HG02981 (cell line): ENCODE data around the gene OR10K2.
"Not testable (repeated sequence)": the region's sequence is repeated elsewhere in the genome, so short reads cannot be mapped to it uniquely, and the experiment has no call there.

Source experiments
- ATAC-seq: cut with Tn5 transposase; IDR thresholded peaks from one replicate; pipeline ENCODE4 v1.9.1; 2021; ENCODE audit warnings: mild to moderate bottlenecking, moderate library complexity; ENCODE audit not compliant: unreplicated experiment

Gene OR10K2, protein sequence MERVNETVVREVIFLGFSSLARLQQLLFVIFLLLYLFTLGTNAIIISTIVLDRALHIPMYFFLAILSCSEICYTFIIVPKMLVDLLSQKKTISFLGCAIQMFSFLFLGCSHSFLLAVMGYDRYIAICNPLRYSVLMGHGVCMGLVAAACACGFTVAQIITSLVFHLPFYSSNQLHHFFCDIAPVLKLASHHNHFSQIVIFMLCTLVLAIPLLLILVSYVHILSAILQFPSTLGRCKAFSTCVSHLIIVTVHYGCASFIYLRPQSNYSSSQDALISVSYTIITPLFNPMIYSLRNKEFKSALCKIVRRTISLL

GRCh38 chr1:158426137-158426536 lies at the start of gene OR10K2:
OR10K2 (minus strand) TSS chr1:158426237; CDS start chr1:158420866, 5,371 bp downstream.
- no peak for ATAC-seq

GRCh38 chr1:158471920-158472319 lies 45.9 kb upstream of the OR10K2 start, which contains the start of gene OR10R2:
OR10R2 (plus strand) TSS chr1:158472220; CDS start chr1:158472326, 106 bp downstream.
- no peak for ATAC-seq

DNA sequence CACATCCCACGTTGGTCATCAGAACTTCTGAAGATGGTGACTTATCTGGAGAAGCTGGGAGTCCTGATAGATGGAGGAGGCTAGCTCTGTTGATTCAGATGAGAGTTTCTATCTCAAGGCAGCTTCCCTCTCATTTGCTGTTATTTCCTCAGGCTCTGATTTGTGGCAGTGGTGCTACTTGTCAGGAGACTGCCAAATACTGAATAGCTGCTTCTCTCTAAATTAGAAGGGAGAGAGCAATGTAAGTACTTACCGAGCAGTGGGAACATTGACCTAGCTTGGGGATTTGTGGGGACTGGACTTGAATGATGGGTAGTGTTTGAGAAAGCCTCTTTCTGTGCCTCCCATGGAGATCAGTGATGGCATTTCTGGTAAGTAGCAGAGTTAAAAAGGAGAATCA lies 35.5 kb upstream of the OR10K2 start, which contains the start of gene OR10K1:
Gene OR10K1 (plus strand): TSS at position 301 of the 400 bp plus-strand sequence. CDS start 3,728 bp downstream, outside the sequence.
- ATAC-seq, result no peak

- no peak for ATAC-seq
Observed at GRCh38 chr1:158458263-158458662, 32.2 kb upstream of the OR10K2 start.

- ATAC-seq, result no peak
Observed at GRCh38 chr1:158457246-158457645, 31.2 kb upstream of the OR10K2 start.

GRCh38 chr1:158454537-158454936 lies 28.5 kb upstream of the OR10K2 start:
- no peak for ATAC-seq

DNA sequence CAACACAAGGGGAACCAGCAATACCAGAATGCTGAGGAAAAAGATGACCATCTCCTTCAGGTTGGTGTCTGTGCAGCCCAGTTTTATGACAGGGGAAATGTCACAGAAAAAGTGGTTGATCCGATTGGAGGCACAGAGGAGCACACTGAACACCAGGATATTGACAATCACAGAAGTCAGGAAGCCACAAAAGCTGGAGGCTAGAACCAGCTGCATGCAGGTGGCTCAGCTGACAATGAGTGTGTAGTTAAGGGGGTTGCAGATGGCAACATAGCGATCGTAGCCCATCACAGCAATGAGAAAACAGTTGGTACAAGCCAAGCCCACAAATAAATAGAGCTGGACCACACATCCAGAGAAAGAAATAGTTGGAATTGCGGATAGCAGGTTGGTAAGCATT lies 19.3 kb upstream of the OR10K2 start:
- no peak for ATAC-seq

- ATAC-seq, result no peak
Observed at GRCh38 chr1:158434741-158435140, 8.7 kb upstream of the OR10K2 start.

DNA sequence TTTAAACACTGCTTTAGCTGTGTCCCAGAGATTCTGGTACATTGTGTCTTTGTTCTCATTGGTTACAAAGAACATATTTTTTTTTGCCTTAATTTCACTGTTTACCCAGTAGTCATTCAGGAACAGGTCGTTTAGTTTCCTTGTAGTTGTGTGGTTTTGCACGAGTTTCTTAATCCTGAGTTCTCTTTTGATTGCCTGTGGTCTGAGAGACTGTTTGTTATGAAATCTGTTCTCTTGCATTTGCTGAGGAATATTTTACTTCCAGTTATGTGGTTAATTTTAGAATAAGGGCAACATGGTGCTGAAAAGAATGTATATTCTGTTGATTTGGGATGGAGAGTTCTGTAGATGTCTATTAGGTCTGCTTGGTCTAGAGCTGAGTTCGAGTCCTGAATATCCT lies 4.1 kb upstream of the OR10K2 start:
- ATAC-seq, result not testable (repeated sequence)

GRCh38 chr1:158425027-158425426 lies 1.0 kb downstream of the OR10K2 start:
- no peak for ATAC-seq

GRCh38 chr1:158422212-158422611 lies 3.8 kb downstream of the OR10K2 start:
- no peak for ATAC-seq

DNA sequence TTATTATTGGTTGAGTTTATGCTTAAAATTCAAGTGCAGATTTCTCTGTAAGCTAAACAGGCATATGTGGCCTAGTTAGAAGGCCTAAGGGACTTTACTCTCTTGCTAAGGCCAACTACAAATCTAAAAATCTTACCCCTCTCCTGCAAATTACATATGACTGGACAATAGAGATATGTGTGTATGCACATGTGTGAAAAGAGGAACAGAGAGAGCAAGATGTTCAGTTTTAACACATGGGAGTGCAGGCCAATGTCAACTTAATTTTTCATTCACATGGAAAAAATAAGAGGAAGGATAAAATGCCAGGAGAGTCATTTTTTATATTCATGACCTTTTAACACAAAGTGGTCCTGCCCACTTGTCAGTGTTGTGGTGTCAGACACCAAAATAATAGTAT lies 8.5 kb downstream of the OR10K2 start:
- ATAC-seq, result no peak

- no peak for ATAC-seq
Observed at GRCh38 chr1:158414651-158415345, 11.2 kb downstream of the OR10K2 start.

DNA sequence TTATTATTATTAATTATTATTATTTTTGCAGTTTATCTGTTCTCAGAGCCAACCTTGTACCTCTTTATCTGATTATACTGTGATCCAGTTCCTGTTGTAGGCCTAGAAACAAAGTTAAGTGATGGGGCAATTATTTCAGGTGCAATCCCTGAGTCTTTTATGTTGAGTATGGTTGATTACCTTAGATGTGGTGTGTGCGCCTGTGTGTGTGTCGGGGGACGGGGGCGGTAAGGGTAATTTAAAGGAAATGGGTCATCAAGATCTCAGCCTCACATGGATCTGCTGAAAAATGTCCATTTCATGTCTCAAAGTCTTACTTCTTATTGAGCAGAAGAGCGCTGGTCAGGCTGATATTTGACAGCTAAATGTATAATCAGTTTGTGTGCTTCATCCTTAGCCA lies 18.9 kb downstream of the OR10K2 start:
- no peak for ATAC-seq

GRCh38 chr1:158400871-158401270 lies 25.2 kb downstream of the OR10K2 start:
- no peak for ATAC-seq

- ATAC-seq, result no peak
Observed at GRCh38 chr1:158398818-158399514, 27.1 kb downstream of the OR10K2 start, which contains the start of gene OR10T2. OR10T2 (minus strand) TSS chr1:158399466; CDS start chr1:158399466, 0 bp downstream.

DNA sequence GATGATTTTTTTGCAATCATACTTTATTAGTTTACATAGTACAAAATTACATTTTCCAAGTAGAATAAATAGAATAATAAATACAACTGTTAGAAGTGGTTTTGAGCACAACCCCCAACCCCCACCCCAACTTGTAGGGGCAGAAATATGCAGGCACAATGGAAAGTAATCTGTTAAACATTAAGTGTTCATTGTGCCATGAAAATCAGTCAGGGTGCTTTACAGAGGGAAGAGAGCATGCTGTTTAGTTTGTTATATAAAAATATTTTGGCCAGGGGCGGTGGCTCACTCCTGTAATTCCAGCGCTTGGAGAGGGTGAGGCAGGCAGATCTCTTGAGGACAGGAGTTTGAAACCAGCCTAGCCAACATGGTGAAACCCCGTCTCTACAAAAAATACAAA lies 29.4 kb downstream of the OR10K2 start:
- ATAC-seq, result no peak

GRCh38 chr1:158393476-158393875 lies 32.6 kb downstream of the OR10K2 start:
- no peak for ATAC-seq

- no peak for ATAC-seq
Observed at GRCh38 chr1:158391099-158391498, 34.9 kb downstream of the OR10K2 start.

DNA sequence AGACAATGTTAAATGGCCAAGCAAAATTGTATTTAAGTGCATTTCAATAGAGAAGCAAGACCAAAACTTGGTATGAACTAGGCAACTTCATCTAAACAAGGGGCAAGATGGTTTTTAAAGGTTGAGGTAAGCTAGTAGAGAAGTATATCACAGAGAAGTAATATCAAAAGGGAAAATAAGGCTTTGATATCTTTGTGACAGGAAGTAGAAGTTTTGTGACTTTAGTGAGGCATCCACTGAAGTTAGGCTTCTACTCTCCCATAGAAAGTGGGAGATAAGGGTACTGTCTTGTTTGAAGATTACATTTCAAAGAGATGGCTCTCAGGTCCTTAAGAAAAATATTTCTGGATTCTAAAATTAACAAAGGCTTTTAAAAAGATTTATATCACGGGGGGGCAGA lies 35.7 kb downstream of the OR10K2 start:
- no peak for ATAC-seq

DNA sequence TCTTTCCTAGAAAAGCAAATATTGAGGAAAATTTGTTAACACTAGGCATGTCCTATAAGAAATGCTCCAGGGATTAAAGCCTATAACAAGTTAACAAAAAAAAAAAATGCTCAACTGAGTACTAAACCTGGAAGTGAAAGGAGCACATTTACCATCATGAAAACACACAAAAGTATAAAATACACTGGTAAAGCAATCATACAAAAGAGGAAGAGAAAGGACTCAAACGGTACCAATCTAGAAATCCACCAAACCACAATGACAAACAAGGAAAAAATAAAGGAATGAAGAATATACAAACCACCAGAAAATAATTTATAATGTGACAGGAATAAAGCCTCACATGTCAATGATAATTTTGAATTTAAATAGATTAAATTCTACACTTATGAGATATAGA lies 51.2 kb downstream of the OR10K2 start:
- no peak for ATAC-seq
